ENCODE measurements around the gene DDX54. TPM values are rescaled to one million over a fixed set of nuclear protein-coding genes. Genes with fewer than 3 reads are reported as not detected.
A peak's percentile ranks its signal among the peaks of the same experiment; 100 is the strongest.

DDX54 gene
- total RNA-seq, 1 experiment from 2014 or later = 83.0 TPM

DNA sequence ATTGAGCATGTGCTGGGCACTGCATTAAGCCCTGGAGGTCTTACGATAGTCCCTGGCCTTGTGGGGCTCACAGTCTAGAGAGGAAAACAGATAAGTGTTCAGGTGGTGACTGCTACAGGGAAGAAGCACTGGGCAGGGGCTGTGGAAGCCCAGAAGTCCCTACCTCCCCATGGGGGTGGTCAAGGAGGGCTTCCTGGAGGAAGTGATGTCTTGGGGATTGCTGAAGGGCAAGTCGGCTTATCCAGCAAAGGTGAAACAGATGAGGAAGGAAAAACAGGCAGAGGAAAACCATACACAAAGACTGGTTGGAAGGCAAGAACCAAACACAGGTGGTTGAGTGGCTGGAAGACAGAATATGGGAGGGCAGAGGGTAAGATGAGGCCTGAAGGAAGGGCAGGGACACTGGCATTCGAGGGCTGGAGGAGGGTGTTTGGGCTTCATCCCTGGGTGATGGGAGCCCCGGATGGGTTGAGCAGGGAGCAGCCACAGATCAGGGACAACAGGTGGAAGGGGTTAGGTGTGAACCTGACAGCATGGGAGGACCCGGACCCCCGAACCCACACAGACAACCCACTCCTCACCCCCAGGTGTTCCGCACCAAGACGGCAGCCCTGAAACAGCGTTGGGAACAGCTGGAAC is 33.0 kb downstream of the DDX54 start:
- no peak overlapping the region for H3K27ac ChIP-seq (ENCODE audit: insufficient read length, low read depth, low read length)
- TF ChIP-seq, protein P1, sequence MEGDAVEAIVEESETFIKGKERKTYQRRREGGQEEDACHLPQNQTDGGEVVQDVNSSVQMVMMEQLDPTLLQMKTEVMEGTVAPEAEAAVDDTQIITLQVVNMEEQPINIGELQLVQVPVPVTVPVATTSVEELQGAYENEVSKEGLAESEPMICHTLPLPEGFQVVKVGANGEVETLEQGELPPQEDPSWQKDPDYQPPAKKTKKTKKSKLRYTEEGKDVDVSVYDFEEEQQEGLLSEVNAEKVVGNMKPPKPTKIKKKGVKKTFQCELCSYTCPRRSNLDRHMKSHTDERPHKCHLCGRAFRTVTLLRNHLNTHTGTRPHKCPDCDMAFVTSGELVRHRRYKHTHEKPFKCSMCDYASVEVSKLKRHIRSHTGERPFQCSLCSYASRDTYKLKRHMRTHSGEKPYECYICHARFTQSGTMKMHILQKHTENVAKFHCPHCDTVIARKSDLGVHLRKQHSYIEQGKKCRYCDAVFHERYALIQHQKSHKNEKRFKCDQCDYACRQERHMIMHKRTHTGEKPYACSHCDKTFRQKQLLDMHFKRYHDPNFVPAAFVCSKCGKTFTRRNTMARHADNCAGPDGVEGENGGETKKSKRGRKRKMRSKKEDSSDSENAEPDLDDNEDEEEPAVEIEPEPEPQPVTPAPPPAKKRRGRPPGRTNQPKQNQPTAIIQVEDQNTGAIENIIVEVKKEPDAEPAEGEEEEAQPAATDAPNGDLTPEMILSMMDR (conservative IDR thresholded peaks at IDR 0.05) = no peak
- no peak overlapping the region for H3K9ac ChIP-seq (ENCODE audit: extremely low read depth, insufficient read length, low read length)
- no peak overlapping the region for H4K8ac ChIP-seq (replicated peaks; ENCODE audit: insufficient read length, low read depth, low read length)
- Mint-ChIP-seq H3K4me1 (peaks cover 15 to 26% of the 10 kb centered on the region in 2 experiments), H3K27me3 (ENCODE audit: low read depth) (peaks cover 71% of the 10 kb centered on the region), H3K4me3 (peak overlapping the region; percentile 53 to 69), H3K36me3 (ENCODE audit: insufficient read depth in 1 of 3, low read depth in 3 of 3) (peaks cover 0 to 10% (median 6%) of the 10 kb centered on the region in 3 experiments; a peak in 5 of 7 replicates), H3K9me3 (peaks cover 3% of the 10 kb centered on the region in 2 experiments; a peak in 4 of 5 replicates), H3K27ac (no peak overlapping the region; a peak in 2 of 7 replicates)
- H3K27me3 ChIP-seq (ENCODE audit: insufficient read depth, low read length) = peaks cover 14% of the 10 kb centered on the region; the same call in 1 of the 2 replicates
- no peak overlapping the region for H3K23ac ChIP-seq (ENCODE audit: insufficient read length, low read depth, low read length)
- H2AFZ ChIP-seq (ENCODE audit: low read length) = no peak overlapping the region
- H3K9me3 ChIP-seq (ENCODE audit: control insufficient read depth, low read depth, low read length) = no peaks in the 10 kb centered on the region
- H2BK5ac ChIP-seq (ENCODE audit: insufficient read length, low read length) = no peak overlapping the region
- no peaks in the 10 kb centered on the region for H3K79me2 ChIP-seq (ENCODE audit: insufficient read depth, low read length)
- H3K4ac ChIP-seq (ENCODE audit: low read depth, low read length) = no peak overlapping the region
- H3K14ac ChIP-seq (ENCODE audit: insufficient read depth, low read length) = no peak overlapping the region
- H3K79me1 ChIP-seq (ENCODE audit: insufficient read depth, low read depth, low read length, poor library complexity, severe bottlenecking) = no peaks in the 10 kb centered on the region
- H4K91ac ChIP-seq (ENCODE audit: insufficient read length, low read depth, low read length) = no peak overlapping the region
- H3K56ac ChIP-seq (ENCODE audit: insufficient read length, low read depth, low read length) = no peak overlapping the region
- peak overlapping the region; percentile 70 for H3K18ac ChIP-seq (ENCODE audit: insufficient read length, low read depth, low read length)
- no peak overlapping the region for H2BK120ac ChIP-seq (ENCODE audit: low read depth, low read length, poor library complexity, severe bottlenecking)
- peak overlapping the region; percentile 73 for H3K4me2 ChIP-seq (ENCODE audit: insufficient read depth, insufficient read length, low read length)
- no peak overlapping the region for H3T11ph ChIP-seq (ENCODE audit: low read length)
- DNase-seq = no peak
- H2BK12ac ChIP-seq (ENCODE audit: insufficient read length, low read depth, low read length) = no peak overlapping the region
- no peak overlapping the region for H4K5ac ChIP-seq (ENCODE audit: insufficient read length, low read depth, low read length)
- WGBS (ENCODE audit: extremely low coverage, insufficient read length, low lambda C conversion rate) = no CpG with 5 or more reads among the region's 9 CpGs
- H3K23me2 ChIP-seq (ENCODE audit: insufficient read length, low read depth, low read length, poor library complexity, severe bottlenecking) = peaks cover 11% of the 10 kb centered on the region
- H2BK20ac ChIP-seq (ENCODE audit: low read depth, low read length, poor library complexity, severe bottlenecking) = no peak overlapping the region
- H4K20me1 ChIP-seq (ENCODE audit: control insufficient read depth, insufficient read depth, insufficient read length) = no peaks in the 10 kb centered on the region
- no peak overlapping the region for H2AK5ac ChIP-seq (ENCODE audit: insufficient read length, low read length)
- no peak overlapping the region for H2BK15ac ChIP-seq (ENCODE audit: low read depth, low read length)
- H3K4me1 ChIP-seq (ENCODE audit: insufficient read depth, low read length) = peaks cover 3% of the 10 kb centered on the region; the same call in 1 of the 2 replicates
